Measurements from ENCODE around the gene ADH1B.

ADH1B gene

DNA sequence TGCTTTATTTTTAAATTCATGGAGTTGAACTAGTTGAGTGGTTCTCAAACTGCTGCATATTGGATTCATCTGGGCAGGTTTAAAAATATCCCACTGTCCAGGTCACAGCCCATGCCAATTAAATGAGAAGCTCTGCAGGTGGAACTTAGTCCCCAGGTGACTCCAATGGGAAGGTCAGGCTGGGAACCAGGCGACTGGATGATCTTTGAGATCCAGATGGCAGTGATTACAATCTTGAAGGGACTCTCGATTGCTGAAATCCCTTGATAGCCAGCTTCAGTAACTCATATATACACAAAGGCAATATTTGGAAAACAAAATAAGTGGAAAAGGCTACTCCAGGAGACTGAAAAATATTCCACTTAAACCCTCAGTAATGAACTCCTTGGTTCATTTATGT is 38.5 kb downstream of the ADH1B start:
- no peak for DNase-seq (ENCODE audit: low read depth)
- TF ChIP-seq, protein P1, sequence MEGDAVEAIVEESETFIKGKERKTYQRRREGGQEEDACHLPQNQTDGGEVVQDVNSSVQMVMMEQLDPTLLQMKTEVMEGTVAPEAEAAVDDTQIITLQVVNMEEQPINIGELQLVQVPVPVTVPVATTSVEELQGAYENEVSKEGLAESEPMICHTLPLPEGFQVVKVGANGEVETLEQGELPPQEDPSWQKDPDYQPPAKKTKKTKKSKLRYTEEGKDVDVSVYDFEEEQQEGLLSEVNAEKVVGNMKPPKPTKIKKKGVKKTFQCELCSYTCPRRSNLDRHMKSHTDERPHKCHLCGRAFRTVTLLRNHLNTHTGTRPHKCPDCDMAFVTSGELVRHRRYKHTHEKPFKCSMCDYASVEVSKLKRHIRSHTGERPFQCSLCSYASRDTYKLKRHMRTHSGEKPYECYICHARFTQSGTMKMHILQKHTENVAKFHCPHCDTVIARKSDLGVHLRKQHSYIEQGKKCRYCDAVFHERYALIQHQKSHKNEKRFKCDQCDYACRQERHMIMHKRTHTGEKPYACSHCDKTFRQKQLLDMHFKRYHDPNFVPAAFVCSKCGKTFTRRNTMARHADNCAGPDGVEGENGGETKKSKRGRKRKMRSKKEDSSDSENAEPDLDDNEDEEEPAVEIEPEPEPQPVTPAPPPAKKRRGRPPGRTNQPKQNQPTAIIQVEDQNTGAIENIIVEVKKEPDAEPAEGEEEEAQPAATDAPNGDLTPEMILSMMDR (conservative IDR thresholded peaks at IDR 0.05; ENCODE audit: control insufficient read depth, insufficient read depth, low read depth, low read length), result no peak
- no peak overlapping the region for H3K4me3 ChIP-seq (ENCODE audit: control insufficient read depth, low read depth, low read length)

DNA sequence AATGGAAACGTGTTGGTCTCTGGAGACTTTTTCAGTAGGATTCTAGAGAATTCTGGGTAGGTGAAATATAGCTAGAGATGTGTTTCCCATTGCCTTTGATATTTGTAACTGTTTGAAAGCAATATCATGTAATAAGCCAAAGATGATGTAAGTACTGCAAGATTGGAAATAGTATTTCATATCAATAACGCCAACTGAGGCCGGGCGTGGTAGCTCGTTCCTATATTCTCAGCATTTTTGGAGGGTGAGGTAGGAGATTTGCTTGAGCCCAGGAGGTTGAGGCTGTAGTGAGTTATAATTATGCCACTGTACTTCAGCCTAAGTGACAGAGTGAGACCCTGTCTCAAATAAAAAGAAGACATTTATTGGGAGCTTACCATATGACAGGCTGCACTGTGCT is 39.9 kb downstream of the ADH1B start:
- DNase-seq (ENCODE audit: low read depth), result no peak
- H3K4me3 ChIP-seq (ENCODE audit: control insufficient read depth, low read depth, low read length), result no peak overlapping the region

DNA sequence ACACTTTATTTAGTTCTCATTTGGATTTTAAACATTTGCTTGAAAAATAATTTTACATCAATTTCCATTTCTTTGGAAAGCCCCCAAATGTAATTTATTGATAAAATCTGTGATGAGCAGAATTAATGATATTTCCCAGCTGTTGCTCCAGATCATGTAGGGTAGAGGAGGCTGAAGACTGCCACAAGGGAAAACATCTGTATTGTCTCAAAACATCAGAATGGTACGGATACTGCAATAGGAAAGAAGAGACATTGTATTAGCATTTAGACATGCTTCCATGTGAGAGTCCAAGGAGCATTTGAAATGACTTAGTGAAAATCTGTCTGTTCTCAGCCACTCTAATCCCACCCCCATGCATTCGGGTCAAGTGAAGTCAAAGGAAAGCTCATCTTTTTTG is 44.8 kb downstream of the ADH1B start:
- DNase-seq (ENCODE audit: low read depth), result no peak
- H3K4me3 ChIP-seq (ENCODE audit: control insufficient read depth, low read depth, low read length), result no peak overlapping the region
- TF ChIP-seq, protein P1 (conservative IDR thresholded peaks at IDR 0.05; ENCODE audit: control insufficient read depth, insufficient read depth, low read depth, low read length), result no peak

More for the DNA sequence above, 39.9 kb downstream of the ADH1B start:
- TF ChIP-seq, protein P1 (conservative IDR thresholded peaks at IDR 0.05; ENCODE audit: control insufficient read depth, insufficient read depth, low read depth, low read length), result no peak

DNA sequence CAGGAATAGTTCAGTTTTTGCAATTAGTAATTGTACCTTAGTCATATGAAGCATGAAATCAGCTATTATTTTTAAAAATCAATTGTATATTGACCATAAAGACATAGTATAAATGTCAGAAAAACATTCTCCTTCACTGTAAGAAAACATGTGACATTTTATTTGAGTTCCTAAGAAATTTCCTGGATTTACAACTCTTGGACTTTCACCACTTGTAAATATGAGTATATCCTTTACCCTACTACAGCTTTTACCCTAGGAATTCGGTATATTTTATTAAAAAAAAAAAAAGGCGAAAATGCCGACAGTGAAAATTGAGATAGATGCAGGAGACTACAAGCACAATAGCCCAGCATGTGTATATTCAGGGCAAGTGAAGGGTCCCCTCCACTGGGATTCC is 45.3 kb downstream of the ADH1B start:
- TF ChIP-seq, protein P1 (conservative IDR thresholded peaks at IDR 0.05; ENCODE audit: control insufficient read depth, insufficient read depth, low read depth, low read length), result no peak
- no peak for DNase-seq (ENCODE audit: low read depth)
- no peak overlapping the region for H3K4me3 ChIP-seq (ENCODE audit: control insufficient read depth, low read depth, low read length)

DNA sequence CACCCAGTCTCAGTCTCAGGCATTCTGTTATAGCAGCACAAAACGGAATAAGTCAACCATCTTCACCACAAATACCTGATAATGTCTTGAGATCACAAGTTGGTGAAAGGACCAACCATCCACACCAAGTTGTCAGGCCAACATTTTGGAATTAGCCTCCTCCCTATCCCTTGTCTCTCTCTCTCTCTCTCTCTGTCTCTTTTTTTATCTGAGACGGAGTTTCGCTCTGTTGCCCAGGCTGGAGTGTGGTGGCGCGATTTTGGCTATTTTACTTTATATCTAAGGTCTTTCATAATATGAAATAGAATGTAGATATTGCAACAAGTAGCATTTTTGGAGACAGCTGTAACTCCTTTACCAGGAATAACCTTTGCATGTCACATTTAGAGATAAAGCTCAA is 46.2 kb downstream of the ADH1B start:
- no peak for DNase-seq (ENCODE audit: low read depth)
- TF ChIP-seq, protein P1 (conservative IDR thresholded peaks at IDR 0.05; ENCODE audit: control insufficient read depth, insufficient read depth, low read depth, low read length), result no peak
- no peak overlapping the region for H3K4me3 ChIP-seq (ENCODE audit: control insufficient read depth, low read depth, low read length)

DNA sequence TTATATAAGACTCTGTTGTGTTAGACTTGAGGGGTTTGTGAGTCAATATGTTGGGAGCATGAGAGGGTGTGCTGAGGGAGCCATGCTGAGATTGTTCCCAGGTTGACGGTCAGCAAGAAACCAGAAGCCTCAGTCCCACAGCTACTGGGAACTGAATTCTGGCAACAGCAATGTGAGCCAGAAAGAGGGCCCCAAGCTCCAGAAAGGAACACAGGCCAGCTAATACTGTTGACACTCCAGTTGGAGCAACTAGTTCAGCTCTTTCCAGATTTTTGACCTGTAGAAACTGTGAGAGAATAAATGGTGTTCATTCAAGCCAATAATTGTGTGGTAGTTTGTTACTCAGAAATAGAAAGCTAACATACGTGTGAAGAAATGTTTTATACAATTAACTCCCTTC is 47.5 kb downstream of the ADH1B start:
- DNase-seq (ENCODE audit: low read depth), result no peak
- TF ChIP-seq, protein P1 (conservative IDR thresholded peaks at IDR 0.05; ENCODE audit: control insufficient read depth, insufficient read depth, low read depth, low read length), result no peak
- no peak overlapping the region for H3K4me3 ChIP-seq (ENCODE audit: control insufficient read depth, low read depth, low read length)

DNA sequence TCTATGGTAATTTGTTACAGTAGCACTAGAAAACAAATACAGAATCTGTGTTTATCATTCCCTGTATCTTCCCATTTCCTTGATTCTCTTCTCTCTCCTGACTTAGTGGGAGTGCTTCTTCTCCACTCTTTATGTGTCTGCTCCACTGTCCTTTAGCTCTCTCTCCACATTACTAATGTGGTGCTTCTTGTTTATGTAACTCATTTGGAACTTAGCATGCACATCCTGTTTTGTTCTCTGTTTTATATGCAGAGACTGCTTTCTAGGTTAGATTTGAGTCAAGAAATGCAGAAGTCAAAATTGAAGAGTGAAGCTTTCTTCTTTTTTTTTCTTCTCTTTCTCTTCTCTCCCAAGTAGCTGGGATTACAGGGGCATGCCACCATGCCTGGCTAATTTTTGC is 56.3 kb downstream of the ADH1B start:
- no peak overlapping the region for H3K4me3 ChIP-seq (ENCODE audit: control insufficient read depth, low read depth, low read length)
- DNase-seq (ENCODE audit: low read depth), result peak; percentile 2
- TF ChIP-seq, protein P1 (conservative IDR thresholded peaks at IDR 0.05; ENCODE audit: control insufficient read depth, insufficient read depth, low read depth, low read length), result no peak
